HG03520 (cell line): ENCODE data around the gene CEP295NL.
"Not testable (repeated sequence)": the region's sequence is repeated elsewhere in the genome, so short reads cannot be mapped to it uniquely, and the experiment has no call there.

Experiments
- ATAC-seq: cut with Tn5 transposase; IDR thresholded peaks from one replicate; pipeline ENCODE4 v1.9.1; 2021; ENCODE audit warnings: mild to moderate bottlenecking, moderate library complexity; ENCODE audit not compliant: unreplicated experiment

The CEP295NL gene

GRCh38 chr17:78891406-78892061 is 11.5 kb downstream of the CEP295NL start:
- no peak for ATAC-seq

DNA sequence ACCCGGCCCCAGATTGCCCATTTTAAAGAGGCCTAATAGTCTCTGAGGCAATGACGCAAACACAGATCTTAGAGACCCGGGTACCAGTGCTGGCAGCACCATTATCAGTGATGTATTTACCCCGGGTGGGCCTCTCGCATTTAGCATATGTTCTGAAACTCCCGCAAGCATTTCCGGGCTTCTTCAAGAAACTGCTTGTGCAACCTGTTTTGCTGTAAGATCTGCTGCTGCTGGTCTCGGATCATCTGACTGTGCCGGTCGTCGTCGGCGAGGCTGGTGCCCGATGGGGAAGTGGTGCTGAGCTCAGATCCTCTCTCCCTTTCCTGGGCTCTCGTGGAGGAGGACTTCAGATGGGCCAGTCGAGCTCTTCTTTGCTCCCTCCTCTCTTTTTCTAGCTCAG is 12.5 kb downstream of the CEP295NL start:
- no peak for ATAC-seq

- ATAC-seq, result not testable (repeated sequence)
Observed at GRCh38 chr17:78890096-78890495, 12.9 kb downstream of the CEP295NL start.

DNA sequence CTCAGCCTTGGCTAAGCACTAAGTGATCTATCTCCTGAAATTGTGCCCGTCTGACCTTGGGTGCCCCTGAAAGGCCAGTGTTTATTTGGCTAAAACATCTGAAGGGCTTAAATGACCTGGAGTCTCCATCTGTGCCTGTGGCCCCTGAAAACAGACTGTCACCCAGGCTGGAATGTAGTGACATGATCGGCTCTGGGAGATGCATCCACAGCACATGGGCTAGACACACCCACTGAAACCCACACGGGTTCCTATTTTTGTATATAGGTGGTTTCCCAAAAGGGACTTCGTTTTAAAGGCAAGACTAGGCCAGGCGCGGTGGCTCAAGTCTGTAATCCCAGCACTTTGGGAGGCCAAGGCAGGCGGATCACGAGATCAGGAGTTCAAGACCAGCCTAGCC is 13.5 kb downstream of the CEP295NL start:
- ATAC-seq, result no peak

GRCh38 chr17:78888941-78889518 is 14.0 kb downstream of the CEP295NL start:
- no peak for ATAC-seq

- no peak for ATAC-seq
Observed at GRCh38 chr17:78886954-78887353, 16.0 kb downstream of the CEP295NL start.

DNA sequence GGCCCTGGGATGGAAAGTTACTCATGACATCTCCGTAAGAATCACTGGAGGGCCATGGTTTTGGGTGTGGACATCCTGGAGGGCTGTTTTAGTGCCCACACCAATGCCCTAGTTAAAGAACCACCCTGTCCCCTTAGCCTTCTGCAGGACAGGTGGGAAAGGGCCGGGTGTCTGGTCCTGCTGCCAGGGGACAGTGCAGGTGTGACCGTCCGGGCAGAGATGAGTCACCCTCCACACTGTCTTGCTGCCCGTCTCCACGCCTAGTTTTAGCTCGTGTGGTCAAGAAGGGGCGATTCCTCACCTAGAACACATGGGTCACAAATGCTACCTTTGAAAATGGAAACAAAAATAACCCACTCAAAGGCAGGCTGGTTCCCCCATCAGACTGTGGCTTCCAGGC is 17.0 kb downstream of the CEP295NL start:
- ATAC-seq, result no peak

- no peak for ATAC-seq
Observed at GRCh38 chr17:78884876-78885667, 17.9 kb downstream of the CEP295NL start.

- ATAC-seq, result no peak
Observed at GRCh38 chr17:78884148-78884825, 18.7 kb downstream of the CEP295NL start.

DNA sequence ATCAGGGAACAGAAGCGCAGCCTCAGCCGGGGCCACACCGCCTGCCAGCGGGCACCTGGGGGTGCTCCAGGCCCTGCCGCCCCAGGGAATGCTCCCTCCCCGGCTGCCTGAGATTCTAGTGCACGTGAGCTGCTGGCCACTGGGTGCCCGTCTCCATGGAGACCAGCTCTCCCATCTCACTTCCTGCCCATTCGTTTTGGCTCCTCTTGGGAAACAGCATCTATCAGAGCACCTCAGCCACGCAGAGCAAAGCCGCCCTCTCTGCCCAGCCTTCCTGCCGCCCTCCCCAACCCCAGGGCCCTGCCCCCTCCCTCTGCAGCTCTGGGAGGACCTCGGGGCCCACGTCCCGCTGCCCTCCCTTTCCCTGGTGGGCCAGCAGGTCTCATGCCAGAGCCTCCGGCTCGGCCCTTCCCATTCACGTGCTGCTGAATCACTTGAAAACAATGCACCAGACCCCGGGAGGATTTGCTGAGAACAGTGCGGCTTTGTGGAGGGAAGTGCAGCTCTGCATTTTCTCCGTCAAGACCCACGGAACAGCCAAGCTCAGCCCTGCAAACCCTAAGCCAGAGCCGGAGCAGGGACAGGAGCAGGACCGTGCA is 19.4 kb downstream of the CEP295NL start:
- ATAC-seq, result no peak

GRCh38 chr17:78883089-78883532 is 19.9 kb downstream of the CEP295NL start:
- ATAC-seq, result no peak

GRCh38 chr17:78882540-78883088 is 20.4 kb downstream of the CEP295NL start:
- no peak for ATAC-seq

- ATAC-seq, result no peak
Observed at GRCh38 chr17:78879635-78880186, 23.3 kb downstream of the CEP295NL start.

- no peak for ATAC-seq
Observed at GRCh38 chr17:78878871-78879527, 24.0 kb downstream of the CEP295NL start.

DNA sequence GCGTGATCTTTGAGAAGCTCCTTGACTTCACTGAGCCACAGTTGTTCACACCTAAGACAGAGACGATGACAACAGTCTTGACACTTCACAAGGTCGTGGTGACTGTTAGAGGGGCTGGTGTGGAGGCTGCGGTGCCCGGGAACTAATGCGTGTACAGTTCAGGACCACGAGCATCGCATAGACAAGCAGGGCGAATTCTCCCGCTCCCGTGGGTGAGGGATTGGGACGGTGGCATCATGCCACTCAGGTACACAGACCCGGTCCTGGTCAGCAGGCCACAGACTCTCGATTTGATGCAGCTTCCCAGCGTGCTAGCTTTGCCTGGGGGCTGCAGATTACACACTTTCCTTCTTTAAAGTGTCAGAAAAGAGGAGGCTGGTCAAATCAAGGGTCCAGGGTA is 24.7 kb downstream of the CEP295NL start:
- ATAC-seq, result no peak

DNA sequence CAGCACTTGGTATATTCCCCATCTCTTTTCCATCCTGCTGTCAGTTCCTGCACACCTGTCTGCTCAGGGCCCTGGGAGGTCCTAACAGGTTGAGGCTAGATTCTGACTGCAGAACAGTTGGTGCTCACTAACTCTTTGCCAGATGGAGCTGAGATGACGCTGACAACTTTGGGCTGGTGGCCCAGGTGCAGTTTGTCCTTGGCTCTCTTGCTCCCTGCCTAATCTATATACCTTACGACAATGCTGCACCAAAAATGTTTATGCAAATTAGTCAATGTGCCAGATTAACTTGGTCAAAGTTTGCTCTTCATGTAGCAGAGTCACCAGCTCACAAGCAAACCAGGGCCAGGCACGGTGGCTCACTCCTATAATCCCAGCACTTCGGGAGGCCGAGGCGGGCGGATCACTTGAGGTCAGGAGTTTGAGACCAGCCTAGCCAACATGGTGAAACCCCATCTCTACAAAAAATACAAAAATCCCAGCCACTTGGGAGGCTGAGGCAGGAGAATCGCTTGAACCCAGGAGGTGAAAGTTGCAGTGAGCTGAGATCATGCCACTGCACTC is 26.0 kb downstream of the CEP295NL start:
- not testable (repeated sequence) for ATAC-seq

DNA sequence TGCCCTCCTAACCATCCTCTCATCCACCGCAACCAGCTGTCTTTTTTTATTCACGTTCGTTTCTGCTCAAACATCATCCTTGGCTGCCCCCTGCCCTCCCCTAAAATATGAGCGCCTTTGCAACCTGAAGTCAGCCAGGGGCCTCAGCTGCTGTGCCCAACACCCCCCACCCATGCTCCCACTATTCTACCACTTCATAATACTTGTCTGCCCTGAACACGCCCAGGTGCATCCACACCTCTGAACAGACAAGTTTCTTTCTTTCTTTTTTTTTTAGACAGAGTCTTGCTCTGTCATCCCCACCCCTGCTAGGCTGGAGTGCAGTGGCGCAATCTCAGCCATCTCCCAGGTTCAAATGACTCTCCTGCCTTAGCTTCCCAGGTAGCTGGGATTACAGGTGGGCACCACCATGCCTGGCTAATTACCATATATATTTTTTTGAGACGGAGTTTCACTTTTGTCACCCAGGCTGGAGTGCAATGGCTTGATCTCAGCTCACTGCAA is 26.9 kb downstream of the CEP295NL start:
- ATAC-seq, result no peak

GRCh38 chr17:78875363-78876093 is 27.5 kb downstream of the CEP295NL start:
- no peak for ATAC-seq
